HCT116 (cell line): ENCODE results near the gene GTF2F1. TPM values are rescaled to one million over a fixed set of nuclear protein-coding genes. Genes with fewer than 3 reads are reported as not detected.
A peak's percentile ranks its signal among the peaks of the same experiment; 100 is the strongest.

Experiments used
- ATAC-seq: fragments of 200-7000 bp; cut with Tn5 transposase; 2 replicates; pipeline ENCODE4 v1.9.1; 2020; ENCODE audit warnings: mild to moderate bottlenecking, moderate library complexity
- BruUV-seq: library from RNA; stranded (reverse); fragments of 400-500 nt; replicated peaks from 2 replicates; lab custom pipeline; 2021; lab: Mats Ljungman, UMichigan
- CTCF ChIA-PET: fragments of 300-600 bp; sonication (Branson Sonifier 250); formaldehyde crosslinking; loops from one replicate; lab custom pipeline; 2021; ENCODE audit warnings: antibody characterized with exemption; lab: Charles Lee
- POLR2A ChIA-PET: fragments of 300-600, 350-600 bp; sonication (Branson Sonifier 250); formaldehyde crosslinking; loops from one replicate; lab custom pipeline; 2021; ENCODE audit warnings: antibody characterized with exemption; lab: Charles Lee
- RAD21 ChIA-PET, 2 experiments: fragments of 300-600 bp; sonication (Branson Sonifier 250); formaldehyde crosslinking; loops; one replicate each; lab custom pipeline; 2023; ENCODE audit warnings: low total read pairs in 2 of 2; ENCODE audit not compliant: uncharacterized antibody in 2 of 2, unreplicated experiment in 2 of 2, low non-redundant PET in 1 of 2; lab: Charles Lee
- DNase-seq: peaks from one replicate; pipeline ENCODE4 v3.0.0-alpha.2; 2010; ENCODE audit warnings: low read depth, low spot score
- H2AFZ ChIP-seq: fragments of 200-600 bp; shearing (Covaris generic), sonication (generic); 2 replicates; pipeline ENCODE4 v1.6.1; 2017; ENCODE audit warnings: low read depth, mixed run types, mixed read lengths, antibody characterized with exemption, low read length; ENCODE audit not compliant: poor library complexity, severe bottlenecking
- H3K27ac ChIP-seq: 2 replicates; pipeline ENCODE4 v1.5.1; 2012; ENCODE audit warnings: low read depth, low read length
- H3K27me3 ChIP-seq: fragments of 200-600 bp; sonication (generic); 2 replicates; pipeline ENCODE4 v1.6.1; 2016; ENCODE audit warnings: mixed run types, low read length, mixed read lengths; ENCODE audit not compliant: insufficient read depth
- H3K36me3 ChIP-seq, 2 experiments: fragments of 200-500 bp in 1 of 2; fragments of 200-600 bp in 1 of 2; sonication (Bioruptor generic) in 1 of 2; sonication (generic) in 1 of 2; 2 replicates each; pipeline versions ENCODE4 v1.5.1 to v1.6.1; 2014 to 2016; ENCODE audit warnings: low read length in 2 of 2, inconsistent platforms in 1 of 2, mixed read lengths in 1 of 2, mixed run types in 1 of 2; ENCODE audit not compliant: insufficient read depth in 2 of 2, control insufficient read depth in 1 of 2
- H3K4me1 ChIP-seq, 2 experiments: fragments of 200-600 bp in 1 of 2; sonication (generic) in 1 of 2; 2 replicates each; pipeline versions ENCODE4 v1.5.1 to v1.6.1; 2012 to 2017; ENCODE audit warnings: low read length in 2 of 2, inconsistent platforms in 1 of 2, mild to moderate bottlenecking in 1 of 2, mixed read lengths in 1 of 2, mixed run types in 1 of 2, moderate library complexity in 1 of 2; ENCODE audit not compliant: insufficient read depth in 2 of 2, control insufficient read depth in 1 of 2
- H3K4me2 ChIP-seq: fragments of 200-600 bp; sonication (generic); 2 replicates; pipeline ENCODE4 v1.6.1; 2017; ENCODE audit warnings: mixed run types, low read length, mixed read lengths
- H3K4me3 ChIP-seq, 2 experiments: fragments of 200-600 bp in 1 of 2; sonication (generic) in 1 of 2; replicated peaks in 1 of 2; 2 replicates each; pipeline ENCODE4 v1.5.1; 2011 to 2016; ENCODE audit warnings: low read length in 2 of 2, control low read depth in 1 of 2, low read depth in 1 of 2, mild to moderate bottlenecking in 1 of 2, mixed read lengths in 1 of 2, mixed run types in 1 of 2
- H3K79me2 ChIP-seq: fragments of 200-600 bp; sonication (generic); 2 replicates; pipeline ENCODE4 v1.6.1; 2017; ENCODE audit warnings: mild to moderate bottlenecking, mixed run types, low read length, moderate library complexity, mixed read lengths; ENCODE audit not compliant: insufficient read depth
- H3K9ac ChIP-seq: fragments of 200-600 bp; sonication (generic); 2 replicates; pipeline ENCODE4 v1.6.1; 2016; ENCODE audit warnings: low read length, mixed read lengths
- H3K9me2 ChIP-seq: fragments of 200-600 bp; sonication (generic), shearing (Covaris generic); 2 replicates; pipeline ENCODE4 v1.6.1; 2017; ENCODE audit warnings: mixed run types, mild to moderate bottlenecking, moderate library complexity; ENCODE audit not compliant: insufficient read depth
- H3K9me3 ChIP-seq, 2 experiments: fragments of 200-500 bp in 1 of 2; fragments of 200-600 bp in 1 of 2; sonication (Bioruptor generic) in 1 of 2; sonication (generic) in 1 of 2; 2 replicates each; pipeline ENCODE4 v1.6.1; 2014 to 2017; ENCODE audit warnings: low read length in 2 of 2, mixed read lengths in 2 of 2, inconsistent platforms in 1 of 2, low read depth in 1 of 2, mild to moderate bottlenecking in 1 of 2, mixed run types in 1 of 2, moderate library complexity in 1 of 2; ENCODE audit not compliant: control insufficient read depth in 1 of 2, insufficient read depth in 1 of 2
- H4K20me1 ChIP-seq: fragments of 200-600 bp; sonication (generic), shearing (Covaris generic); 2 replicates; pipeline ENCODE4 v1.6.1; 2017; ENCODE audit warnings: mixed run types, mild to moderate bottlenecking, moderate library complexity; ENCODE audit not compliant: insufficient read depth
- CEBPB ChIP-seq: IDR thresholded peaks from 2 replicates; pipeline ENCODE4 v1.6.1; 2012; ENCODE audit warnings: low read depth
- CTCF ChIP-seq, 3 experiments: fragments of 200-600 bp in 1 of 3; sonication (generic) in 1 of 3; IDR thresholded peaks in 2 of 3; conservative IDR thresholded peaks in 1 of 3; 2 replicates each; pipeline ENCODE4 v1.5.1; 2012 to 2017; ENCODE audit warnings: low read depth in 2 of 3, low read length in 2 of 3, antibody characterized with exemption in 1 of 3, borderline replicate concordance in 1 of 3, control low read depth in 1 of 3, mild to moderate bottlenecking in 1 of 3, mixed read lengths in 1 of 3, mixed run types in 1 of 3, moderate library complexity in 1 of 3; ENCODE audit not compliant: insufficient read depth in 1 of 3
- ELF1 ChIP-seq: IDR thresholded peaks from 2 replicates; pipeline ENCODE4 v1.6.1; 2012; ENCODE audit warnings: low read depth, borderline replicate concordance
- EZH2 ChIP-seq: fragments of 200-600 bp; sonication (generic); IDR thresholded peaks from 2 replicates; pipeline ENCODE4 v1.6.1; 2017; ENCODE audit warnings: antibody characterized with exemption, mixed run types
- POLR2AphosphoS5 ChIP-seq: IDR thresholded peaks from 2 replicates; pipeline ENCODE4 v1.6.1; 2011; ENCODE audit warnings: mild to moderate bottlenecking, low read depth, low read length, moderate library complexity
- SP1 ChIP-seq: IDR thresholded peaks from 2 replicates; pipeline ENCODE4 v1.6.1; 2012; ENCODE audit warnings: low read depth
- ZFX ChIP-seq: fragments of 450-650 bp; IDR thresholded peaks from 2 replicates; pipeline ENCODE4 v1.6.1; 2017
- ZNF274 ChIP-seq: fragments of 200-500 bp; sonication (Bioruptor generic); IDR thresholded peaks from 2 replicates; pipeline ENCODE4 v1.6.1; 2014; ENCODE audit warnings: mild to moderate bottlenecking, low read depth, low read length, inconsistent platforms
- intact Hi-C: fragments of 100-400 bp; cut with micrococcal nuclease; formaldehyde crosslinking; loops from 2 replicates; pipeline ENCODE4 v1.10.0; 2022
- total RNA-seq: library from RNA; stranded (reverse); gene quantifications from one replicate; pipeline ENCODE4 v1.2.1, GENCODE V29; 2021; ENCODE audit not compliant: unreplicated experiment

The GTF2F1 gene
- total RNA-seq, 1 experiment from 2014 or later = 82.0 TPM

DNA sequence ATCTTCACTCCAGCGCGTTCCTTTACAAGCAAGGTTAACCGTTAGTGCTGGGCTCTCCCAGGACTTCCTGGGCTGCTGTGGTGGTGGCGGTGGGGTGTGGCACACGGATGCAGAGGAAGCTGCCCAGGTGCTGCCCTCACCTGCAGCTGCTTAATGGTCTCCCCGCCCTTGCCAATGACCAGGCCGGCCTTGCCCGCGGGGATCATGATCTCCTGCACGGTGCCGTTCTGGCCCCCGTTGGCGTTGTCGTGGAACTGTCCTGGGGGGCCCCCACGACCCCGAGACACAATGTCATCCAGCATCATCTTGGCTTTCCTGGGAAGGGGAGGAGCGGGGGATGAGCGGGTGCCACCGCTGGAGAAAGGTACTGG lies 25.6 kb upstream of the GTF2F1 start:
- Histone ChIP-seq H3K27ac (no peak overlapping the region; the same call in 1 of the 2 replicates), H3K9me3 (no peaks in the 10 kb centered on the region), H3K4me3 (no peak overlapping the region), H4K20me1 (peaks cover 34% of the 10 kb centered on the region; the same call in 1 of the 2 replicates), H3K9me2 (no peaks in the 10 kb centered on the region), H3K9ac (no peak overlapping the region), H3K4me1 (peaks cover 0 to 9% of the 10 kb centered on the region in 2 experiments; a peak in 3 of 4 replicates), H3K27me3 (no peaks in the 10 kb centered on the region), H3K79me2 (peaks cover 71% of the 10 kb centered on the region), H3K36me3 (peaks cover 69 to 77% of the 10 kb centered on the region in 2 experiments), H2AFZ (no peak overlapping the region), H3K4me2 (no peak overlapping the region)
- no peak for DNase-seq
- ChIA-PET CTCF (no interaction called here), POLR2A (interaction anchor here (0.6 kb wide), 1 partner anchor 120 kb away, joined by 4 read pairs; no protein-coding TSS in a partner anchor), RAD21 (no interaction called here)
- BruUV-seq = no TSS peak
- no peak for TF ChIP-seq ELF1
- no peak for TF ChIP-seq CEBPB
- TF ChIP-seq SP1 = no peak
- TF ChIP-seq ZNF274 = no peak
- no peak for TF ChIP-seq POLR2AphosphoS5
- TF ChIP-seq ZFX = no peak
- intact Hi-C loops = no loop called here
- no peak for ATAC-seq

DNA sequence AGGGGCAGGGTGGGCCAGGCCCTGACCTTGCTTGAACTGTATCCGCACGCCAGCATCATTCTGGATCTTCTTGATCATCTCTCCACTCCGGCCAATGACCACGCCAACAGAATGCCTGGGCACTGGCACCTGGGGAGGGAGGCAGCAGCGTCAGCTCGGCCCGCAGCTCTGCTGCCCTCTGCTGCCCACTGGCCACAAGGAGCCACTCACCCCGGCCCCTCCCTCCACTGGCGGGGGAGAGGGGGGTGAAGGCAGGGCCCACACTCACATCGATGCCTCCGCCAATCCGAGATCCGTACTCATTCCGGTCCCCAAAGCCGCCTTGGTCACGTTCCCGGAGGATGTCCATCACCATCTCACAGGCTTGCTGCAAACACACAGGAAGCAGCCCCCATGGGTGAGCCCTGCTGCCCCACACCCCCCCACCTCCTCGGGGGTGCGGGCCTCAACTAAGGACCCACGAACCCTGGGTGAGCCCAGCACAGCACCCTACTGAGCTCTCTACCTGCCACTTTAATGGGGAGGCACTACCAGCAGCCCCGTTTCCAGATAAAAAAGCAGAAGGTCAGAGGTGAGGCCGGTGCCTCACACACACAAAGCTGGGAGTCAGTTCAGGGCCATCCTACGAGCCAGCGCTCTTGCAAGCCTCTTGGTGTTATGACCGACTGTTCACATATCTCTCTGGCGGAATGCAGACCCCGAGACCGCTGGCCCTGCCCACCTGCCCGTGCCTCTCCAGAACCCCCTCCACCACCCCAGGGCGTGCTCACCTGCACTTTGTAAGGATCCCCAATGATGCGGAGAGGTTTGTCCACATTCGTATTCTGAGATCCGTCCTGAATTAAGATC lies 25.0 kb upstream of the GTF2F1 start:
- no peaks in the 10 kb centered on the region for H3K9me2 ChIP-seq
- peaks cover 0 to 3% of the 10 kb centered on the region in 2 experiments; a peak in 3 of 4 replicates for H3K4me1 ChIP-seq
- POLR2A ChIA-PET = interaction anchor here (0.6 kb wide), 1 partner anchor 121 kb away, joined by 4 read pairs; no protein-coding TSS in a partner anchor
- no peaks in the 10 kb centered on the region for H3K9me3 ChIP-seq
- H3K9ac ChIP-seq = no peak overlapping the region
- intact Hi-C loops = no loop called here
- DNase-seq (no peak), ATAC-seq (peak; percentile 68)
- H3K79me2 ChIP-seq = peaks cover 65% of the 10 kb centered on the region
- RAD21 ChIA-PET = no interaction called here
- CTCF ChIA-PET = interaction anchor here (1.0 kb wide), 1 partner anchor 8 kb away, joined by 3 read pairs; no protein-coding TSS in a partner anchor
- no peak overlapping the region for H2AFZ ChIP-seq
- no peak overlapping the region; the same call in 1 of the 2 replicates for H3K27ac ChIP-seq
- no peak overlapping the region for H3K4me2 ChIP-seq
- peaks cover 74 to 77% of the 10 kb centered on the region in 2 experiments for H3K36me3 ChIP-seq
- no TSS peak for BruUV-seq
- H3K27me3 ChIP-seq = no peaks in the 10 kb centered on the region
- H4K20me1 ChIP-seq = peaks cover 28% of the 10 kb centered on the region; the same call in 1 of the 2 replicates
- no peak overlapping the region for H3K4me3 ChIP-seq
- TF ChIP-seq EZH2 (no peak), CTCF (IDR thresholded peaks at IDR 0.05 in 2 of 3, conservative IDR thresholded peaks at IDR 0.05 in 1 of 3; ENCODE audit: borderline replicate concordance in 1 of 3, insufficient read depth in 1 of 3, low read depth in 2 of 3, low read length in 2 of 3) (peak in 2 of 3 experiments; percentile 43 to 50; a peak in 3 of 6 replicates)
- TF ChIP-seq, all 23 proteins: peak for 1
